ENCODE measurements around the gene HOXA6. TPM values are rescaled to one million over a fixed set of nuclear protein-coding genes. Genes with fewer than 3 reads are reported as not detected.

Gene HOXA6
- total RNA-seq, 4 donors from 2014 or later, result 0.26 to 1.3 TPM; not detected in 2

GRCh38 chr7:27112361-27112760, 35.2 kb downstream of the HOXA6 start:
- WGBS, 2 donors, result 20 to 24% methylated on average over 4 of the region's 4 CpGs
- intact Hi-C loops (cut with DNase I), result no loop called here
- Histone ChIP-seq H3K36me3 (no peaks in the 10 kb centered on the region), H3K27ac (peak overlapping the region; percentile 96 to 99 (median 99)), H3K9me3 (no peaks in the 10 kb centered on the region), H3K27me3 (no peaks in the 10 kb centered on the region), H3K4me1 (peaks cover 14 to 74% (median 46%) of the 10 kb centered on the region in 3 donors), H3K4me3 (peak overlapping the region in 3 of 4 donors; percentile 70 to 91 (median 82))
- DNase-seq, result no peak
- no peak for TF ChIP-seq POLR2A (IDR thresholded peaks at IDR 0.05)
- TF ChIP-seq CTCF (IDR thresholded peaks at IDR 0.05), result no peak

DNA sequence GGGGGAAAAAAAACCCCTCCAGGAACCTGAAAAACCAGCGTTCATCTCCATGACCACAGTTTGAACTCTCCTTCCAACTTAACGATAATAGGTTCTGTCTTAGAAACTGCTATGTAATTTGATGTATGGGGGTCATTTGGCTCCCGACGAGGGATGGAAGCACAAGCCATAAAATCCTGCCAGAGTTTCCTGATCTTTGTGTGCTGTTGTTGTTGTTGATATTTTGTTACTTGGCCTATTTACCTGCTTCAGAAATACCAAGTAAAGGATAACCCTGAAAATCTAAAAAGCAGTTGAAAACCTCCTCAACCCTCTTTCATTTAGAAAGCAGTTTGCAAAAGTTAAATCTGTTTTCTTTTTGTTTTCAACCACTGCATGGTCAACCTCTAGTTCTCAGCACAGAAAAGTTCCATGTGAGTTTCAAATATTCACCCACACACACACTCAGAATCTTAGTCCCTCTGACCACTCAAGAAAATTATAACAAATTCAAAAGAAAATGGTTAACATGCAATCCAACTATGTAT, 35.8 kb downstream of the HOXA6 start:
- no peaks in the 10 kb centered on the region for H3K27me3 ChIP-seq

GRCh38 chr7:27111042-27111750, 36.4 kb downstream of the HOXA6 start:
- intact Hi-C loops (cut with DNase I), result no loop called here
- H3K4me1 ChIP-seq, result peaks cover 12 to 74% (median 44%) of the 10 kb centered on the region in 3 donors
- peak overlapping the region; percentile 18 to 91 (median 63) for H3K4me3 ChIP-seq
- DNase-seq, result no peak
- H3K27me3 ChIP-seq, result no peaks in the 10 kb centered on the region
- H3K27ac ChIP-seq, result peak overlapping the region; percentile 96 to 99 (median 99)
- TF ChIP-seq CTCF (IDR thresholded peaks at IDR 0.05) (peak in 2 of 6 experiments; percentile 11 to 17), POLR2A (IDR thresholded peaks at IDR 0.05) (no peak)
- H3K9me3 ChIP-seq, result no peaks in the 10 kb centered on the region
- no peaks in the 10 kb centered on the region for H3K36me3 ChIP-seq
- WGBS, 2 donors, result 9 to 31% methylated on average over 5 to 6 of the region's 6 CpGs

More for the DNA sequence above, 35.8 kb downstream of the HOXA6 start:
- H3K4me3 ChIP-seq, result peak overlapping the region in 3 of 4 donors; percentile 70 to 91 (median 82)
- intact Hi-C loops (cut with DNase I), result no loop called here
- H3K36me3 ChIP-seq, result no peaks in the 10 kb centered on the region
- 9 to 31% methylated on average over 3 to 4 of the region's 4 CpGs for WGBS, 2 donors
- no peak for DNase-seq
- peaks cover 12 to 74% (median 41%) of the 10 kb centered on the region in 3 donors for H3K4me1 ChIP-seq
- no peak for TF ChIP-seq POLR2A (IDR thresholded peaks at IDR 0.05)
- TF ChIP-seq CTCF (IDR thresholded peaks at IDR 0.05), result no peak
- H3K9me3 ChIP-seq, result no peaks in the 10 kb centered on the region
- H3K27ac ChIP-seq, result peak overlapping the region; percentile 96 to 99 (median 99)

DNA sequence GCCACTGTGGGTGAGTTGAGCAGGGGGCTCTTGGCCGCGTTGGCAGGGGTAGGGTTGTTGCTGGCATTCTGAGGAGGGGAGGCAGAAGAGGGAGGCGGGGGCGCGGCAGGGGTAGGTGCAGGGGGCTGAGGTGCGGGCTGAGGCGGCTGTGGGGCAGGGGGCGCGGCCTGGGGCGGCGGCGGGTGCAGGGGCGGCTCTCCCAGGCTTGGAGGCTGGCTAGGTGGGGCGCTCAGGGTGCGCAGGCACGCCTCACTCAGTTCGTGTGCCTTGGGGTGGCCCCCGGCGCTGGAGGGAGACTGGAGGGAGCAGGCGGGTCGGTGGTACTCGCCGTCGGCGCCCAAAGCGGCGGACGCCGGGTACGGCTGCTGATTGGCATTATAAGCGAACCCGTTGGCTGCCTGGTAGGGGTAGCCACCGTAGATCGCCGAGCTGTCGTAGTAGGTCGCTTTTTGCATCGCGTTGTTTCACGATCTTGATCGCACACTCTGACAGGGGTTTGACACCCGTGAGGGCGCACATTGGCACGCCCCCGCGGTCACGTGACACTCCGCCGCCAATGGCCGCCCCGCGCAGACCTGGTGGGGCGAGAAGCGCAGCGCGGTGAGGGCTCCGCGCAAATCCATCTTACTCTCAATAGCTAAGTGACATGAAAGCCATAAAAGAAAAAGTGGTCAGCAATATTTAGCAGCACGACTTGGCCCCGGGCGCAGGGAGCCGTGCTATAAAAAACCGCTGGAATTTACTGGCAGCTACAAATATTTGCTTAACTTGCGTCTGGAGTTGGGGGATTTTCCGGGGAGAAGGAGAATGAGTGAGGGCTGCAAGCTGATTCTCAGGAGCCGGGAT, 37.2 kb downstream of the HOXA6 start:
- Histone ChIP-seq H3K9me3 (no peaks in the 10 kb centered on the region), H3K4me3 (peak overlapping the region; percentile 18 to 91 (median 63)), H3K27ac (peak overlapping the region; percentile 96 to 99 (median 99)), H3K4me1 (peaks cover 12 to 82% (median 48%) of the 10 kb centered on the region in 3 donors), H3K36me3 (no peaks in the 10 kb centered on the region), H3K27me3 (no peaks in the 10 kb centered on the region)
- no peak for DNase-seq
- WGBS, 2 donors, result 25 to 50% methylated on average over 7 to 29 of the region's 66 CpGs
- intact Hi-C loops (cut with DNase I), result no loop called here
- TF ChIP-seq POLR2A (IDR thresholded peaks at IDR 0.05) (peak in 2 of 4 donors; percentile 27 to 33), CTCF (IDR thresholded peaks at IDR 0.05) (peak in 1 of 6 experiments; percentile 9)

Measured in esophagus squamous epithelium (tissue), 5 donors.